K562 (cell line): ENCODE data around the gene GOLGA2. TPM values are rescaled to one million over a fixed set of nuclear protein-coding genes. Genes with fewer than 3 reads are reported as not detected.

ENCODE experiments used
- CLOCK ChIP-seq: fragments of 250-450 bp; sonication (Bioruptor Pico); IDR thresholded peaks from 2 replicates; pipeline ENCODE4 v1.4.0; 2020; ENCODE audit warnings: mild to moderate bottlenecking, moderate library complexity, borderline replicate concordance
- ETV6 ChIP-seq, 3 experiments: fragments of 150-350 bp in 1 of 3; sonication (generic) in 1 of 3; formaldehyde crosslinking in 1 of 3; IDR thresholded peaks; 2 replicates each; pipeline versions ENCODE4 v1.6.1 to v1.8.0; 2014 to 2022; ENCODE audit warnings: borderline replicate concordance in 2 of 3, low read depth in 2 of 3, antibody characterized with exemption in 1 of 3, low read length in 1 of 3, mild to moderate bottlenecking in 1 of 3, missing genetic modification reagents in 1 of 3
- FOSL1 ChIP-seq: fragments of 200-800 bp; sonication (Bioruptor generic); conservative IDR thresholded peaks from 2 replicates; pipeline ENCODE4 v1.6.1; 2016; ENCODE audit warnings: missing genetic modification characterization, missing compliant biosample characterization
- HNRNPLL ChIP-seq: fragments of 200-400 bp; formaldehyde crosslinking; IDR thresholded peaks from 2 replicates; pipeline ENCODE4 v1.6.1; 2017; ENCODE audit warnings: low read length, low read depth, mild to moderate bottlenecking; ENCODE audit not compliant: poor library complexity, severe bottlenecking
- MXI1 ChIP-seq: IDR thresholded peaks from 2 replicates; pipeline ENCODE4 v1.6.1; 2011; ENCODE audit warnings: low read depth, mild to moderate bottlenecking, improper control_type of control experiment, low read length
- POLR2AphosphoS2 ChIP-seq: IDR thresholded peaks from 2 replicates; pipeline ENCODE4 v1.6.1; 2012; ENCODE audit warnings: low read length, improper control_type of control experiment
- SMARCC2 ChIP-seq: fragments of 450-650 bp; IDR thresholded peaks from 2 replicates; pipeline ENCODE4 v1.6.1; 2017; ENCODE audit warnings: antibody characterized with exemption, moderate library complexity, mild to moderate bottlenecking, low read depth
- SRSF1 ChIP-seq: fragments of 200-400 bp; formaldehyde crosslinking; IDR thresholded peaks from 2 replicates; pipeline ENCODE4 v1.6.1; 2017; ENCODE audit warnings: mild to moderate bottlenecking, low read depth, low read length, moderate library complexity
- STAT5A ChIP-seq: IDR thresholded peaks from 2 replicates; pipeline ENCODE4 v1.6.1; 2012; ENCODE audit warnings: low read length, inconsistent platforms, borderline replicate concordance
- ZFP36 ChIP-seq: fragments of 150-350 bp; IDR thresholded peaks from 2 replicates; pipeline ENCODE4 v1.6.1; 2018; ENCODE audit warnings: low read length, low read depth; ENCODE audit not compliant: partially characterized antibody
- ZNF518B ChIP-seq: fragments of 250-450 bp; sonication (Bioruptor Pico); IDR thresholded peaks from 2 replicates; pipeline ENCODE4 v1.5.0; 2021; ENCODE audit warnings: mild to moderate bottlenecking, moderate library complexity
- ZNF699 ChIP-seq: fragments of 250-450 bp; sonication (Bioruptor Pico); IDR thresholded peaks from 2 replicates; pipeline ENCODE4 v1.8.0; 2021; ENCODE audit warnings: mild to moderate bottlenecking, moderate library complexity; ENCODE audit not compliant: insufficient replicate concordance
- polyA plus RNA-seq, 8 experiments: library from polyadenylated mRNA; depleted of rRNA in 4 of 8; stranded (reverse) in 5 of 8; unstranded in 3 of 8; fragments of >200 nt; fragmentation: Nextera tagmentation in 2 of 8; fragmentation: Illumina TruSeq in 1 of 8; extraction: Ambion mirVana in 2 of 8; extraction: Trizol in 1 of 8; gene quantifications; 2 replicates each; pipeline versions ENCODE4 v1.2.1 to v1.2.3, GENCODE V29; 2011 to 2014; ENCODE audit warnings: inconsistent platforms in 1 of 8, missing spikeins in 1 of 8
- total RNA-seq, 7 experiments: library from RNA; depleted of rRNA in 6 of 7; stranded (reverse); fragments of >200 nt in 6 of 7; fragmentation: Illumina TruSeq in 2 of 7; extraction: Trizol in 2 of 7; gene quantifications; 2 replicates each; pipeline versions ENCODE4 v1.2.1 to v1.2.3, GENCODE V29; 2011 to 2021; ENCODE audit warnings: low replicate concordance in 1 of 7
- TF ChIP-seq, protein P1 (sequence below): fragments of 250-450 bp; sonication (Bioruptor Pico); IDR thresholded peaks from 2 replicates; pipeline ENCODE4 v1.8.0; 2022; ENCODE audit warnings: moderate library complexity, mild to moderate bottlenecking, inconsistent platforms
- TF ChIP-seq, protein P2 (sequence below): fragments of 200-800 bp; sonication (Bioruptor generic); IDR thresholded peaks from 2 replicates; pipeline ENCODE4 v1.6.1; 2017; ENCODE audit warnings: missing genetic modification characterization, missing compliant biosample characterization
- TF ChIP-seq, protein P3 (sequence below): fragments of 450-650 bp; IDR thresholded peaks from 2 replicates; pipeline ENCODE4 v1.6.1; 2017; ENCODE audit warnings: antibody characterized with exemption

The GOLGA2 gene
- total and polyA plus RNA-seq, 9 of the 15 experiments (the other 6 are each of a cell fraction or from before 2014, with no cell fraction given): 15.7 to 138 (median 76.0) TPM

GRCh38 chr9:128218518-128219389 lies 57.1 kb downstream of the GOLGA2 start (continued):
- TF ChIP-seq CLOCK: no peak
- TF ChIP-seq HNRNPLL: no peak
- TF ChIP-seq, protein P1, sequence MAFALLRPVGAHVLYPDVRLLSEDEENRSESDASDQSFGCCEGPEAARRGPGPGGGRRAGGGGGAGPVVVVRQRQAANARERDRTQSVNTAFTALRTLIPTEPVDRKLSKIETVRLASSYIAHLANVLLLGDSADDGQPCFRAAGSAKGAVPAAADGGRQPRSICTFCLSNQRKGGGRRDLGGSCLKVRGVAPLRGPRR (CRISPR knock-in tag): no peak
- TF ChIP-seq, protein P2, sequence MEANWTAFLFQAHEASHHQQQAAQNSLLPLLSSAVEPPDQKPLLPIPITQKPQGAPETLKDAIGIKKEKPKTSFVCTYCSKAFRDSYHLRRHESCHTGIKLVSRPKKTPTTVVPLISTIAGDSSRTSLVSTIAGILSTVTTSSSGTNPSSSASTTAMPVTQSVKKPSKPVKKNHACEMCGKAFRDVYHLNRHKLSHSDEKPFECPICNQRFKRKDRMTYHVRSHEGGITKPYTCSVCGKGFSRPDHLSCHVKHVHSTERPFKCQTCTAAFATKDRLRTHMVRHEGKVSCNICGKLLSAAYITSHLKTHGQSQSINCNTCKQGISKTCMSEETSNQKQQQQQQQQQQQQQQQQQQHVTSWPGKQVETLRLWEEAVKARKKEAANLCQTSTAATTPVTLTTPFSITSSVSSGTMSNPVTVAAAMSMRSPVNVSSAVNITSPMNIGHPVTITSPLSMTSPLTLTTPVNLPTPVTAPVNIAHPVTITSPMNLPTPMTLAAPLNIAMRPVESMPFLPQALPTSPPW (CRISPR knock-in tag): no peak
- TF ChIP-seq SMARCC2: no peak
- no peak for TF ChIP-seq STAT5A
- no peak for TF ChIP-seq ZNF699
- TF ChIP-seq POLR2AphosphoS2: no peak
- peak; percentile 63; the same call in 1 of the 2 replicates for TF ChIP-seq MXI1
- no peak for TF ChIP-seq FOSL1 (tag)
- no peak for TF ChIP-seq ZNF518B (CRISPR knock-in tag)
- TF ChIP-seq ETV6 (IDR thresholded peaks at IDR 0.05; ENCODE audit: borderline replicate concordance in 1 of 2, low read depth in 2 of 2, low read length in 1 of 2): no peak
- no peak for TF ChIP-seq ETV6 (CRISPR knock-in tag; IDR thresholded peaks at IDR 0.05; ENCODE audit: borderline replicate concordance)
- no peak for TF ChIP-seq ZFP36
- TF ChIP-seq, protein P3, sequence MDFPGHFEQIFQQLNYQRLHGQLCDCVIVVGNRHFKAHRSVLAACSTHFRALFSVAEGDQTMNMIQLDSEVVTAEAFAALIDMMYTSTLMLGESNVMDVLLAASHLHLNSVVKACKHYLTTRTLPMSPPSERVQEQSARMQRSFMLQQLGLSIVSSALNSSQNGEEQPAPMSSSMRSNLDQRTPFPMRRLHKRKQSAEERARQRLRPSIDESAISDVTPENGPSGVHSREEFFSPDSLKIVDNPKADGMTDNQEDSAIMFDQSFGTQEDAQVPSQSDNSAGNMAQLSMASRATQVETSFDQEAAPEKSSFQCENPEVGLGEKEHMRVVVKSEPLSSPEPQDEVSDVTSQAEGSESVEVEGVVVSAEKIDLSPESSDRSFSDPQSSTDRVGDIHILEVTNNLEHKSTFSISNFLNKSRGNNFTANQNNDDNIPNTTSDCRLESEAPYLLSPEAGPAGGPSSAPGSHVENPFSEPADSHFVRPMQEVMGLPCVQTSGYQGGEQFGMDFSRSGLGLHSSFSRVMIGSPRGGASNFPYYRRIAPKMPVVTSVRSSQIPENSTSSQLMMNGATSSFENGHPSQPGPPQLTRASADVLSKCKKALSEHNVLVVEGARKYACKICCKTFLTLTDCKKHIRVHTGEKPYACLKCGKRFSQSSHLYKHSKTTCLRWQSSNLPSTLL: no peak
- no peak for TF ChIP-seq SRSF1
